GM18505 (cell line): ENCODE data around the gene MTFMT.
"Not testable (repeated sequence)": the region's sequence is repeated elsewhere in the genome, so short reads cannot be mapped to it uniquely, and the experiment has no call there.

Experiments used
- ATAC-seq: cut with Tn5 transposase; IDR thresholded peaks from one replicate; pipeline ENCODE4 v1.9.1; 2021; ENCODE audit not compliant: unreplicated experiment
- POLR2A ChIP-seq: IDR thresholded peaks from 4 replicates; pipeline ENCODE4 v1.6.1; 2011; ENCODE audit warnings: borderline replicate concordance; ENCODE audit not compliant: insufficient read depth, insufficient read length; ENCODE audit errors: extremely low read depth

MTFMT gene

DNA sequence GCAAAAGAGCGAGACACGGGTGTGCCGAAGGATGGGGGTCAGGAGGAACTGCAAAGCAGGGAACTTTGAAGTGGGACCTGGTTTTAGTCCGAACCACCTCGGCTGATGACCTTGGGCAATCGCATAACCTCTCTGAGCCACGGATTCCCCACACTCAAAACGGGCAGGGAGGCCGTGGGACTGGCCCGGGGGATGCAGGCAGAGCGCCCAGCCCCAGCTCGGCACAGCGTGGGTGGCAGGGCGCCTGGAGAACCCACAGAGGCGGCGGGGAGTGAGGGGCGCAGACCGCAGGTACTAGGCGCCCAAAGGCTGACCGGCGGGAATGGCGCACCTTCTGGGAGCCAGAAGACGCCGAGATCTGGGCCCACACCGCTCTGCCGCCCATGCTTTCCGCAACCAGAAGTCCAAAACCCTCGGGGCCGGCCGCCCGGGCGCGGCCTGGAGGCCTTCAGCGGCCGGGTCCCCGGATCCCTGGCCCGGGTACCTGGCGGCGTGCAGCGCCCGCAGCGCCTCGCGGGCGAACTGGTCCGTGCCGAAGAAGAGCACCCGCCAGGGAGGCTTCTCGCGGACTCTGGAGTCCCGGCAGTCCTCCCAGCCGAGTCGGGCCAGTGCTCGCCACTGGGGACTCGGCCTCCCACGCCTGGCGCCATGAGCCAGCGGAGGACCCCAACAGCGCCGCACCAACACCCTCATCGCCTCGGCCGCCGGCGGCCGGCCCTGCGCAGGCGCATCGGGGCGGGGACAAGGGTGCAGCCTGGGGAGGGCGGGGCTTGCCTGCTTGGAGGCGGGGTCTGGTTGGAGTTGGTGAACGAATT is at the start of gene MTFMT:
Gene MTFMT (minus strand): TSS at position 719 of the 815 bp plus-strand sequence. CDS start 26 bp downstream, at position 693.
- TF ChIP-seq POLR2A, result peak; percentile 92
- ATAC-seq, result peak; percentile 73

GRCh38 chr15:65077981-65078352 is 48.5 kb upstream of the MTFMT start:
- no peak for TF ChIP-seq POLR2A
- ATAC-seq, result no peak

GRCh38 chr15:65077291-65077980 is 48.0 kb upstream of the MTFMT start:
- no peak for ATAC-seq

GRCh38 chr15:65076486-65077290 is 47.2 kb upstream of the MTFMT start, which contains the start of gene KBTBD13:
TSS of gene KBTBD13 (plus strand) at chr15:65076746. CDS start at chr15:65076816, 70 bp downstream.
- ATAC-seq, result no peak
- no peak for TF ChIP-seq POLR2A

More at GRCh38 chr15:65077291-65077980, 48.0 kb upstream of the MTFMT start:
- TF ChIP-seq POLR2A, result no peak

DNA sequence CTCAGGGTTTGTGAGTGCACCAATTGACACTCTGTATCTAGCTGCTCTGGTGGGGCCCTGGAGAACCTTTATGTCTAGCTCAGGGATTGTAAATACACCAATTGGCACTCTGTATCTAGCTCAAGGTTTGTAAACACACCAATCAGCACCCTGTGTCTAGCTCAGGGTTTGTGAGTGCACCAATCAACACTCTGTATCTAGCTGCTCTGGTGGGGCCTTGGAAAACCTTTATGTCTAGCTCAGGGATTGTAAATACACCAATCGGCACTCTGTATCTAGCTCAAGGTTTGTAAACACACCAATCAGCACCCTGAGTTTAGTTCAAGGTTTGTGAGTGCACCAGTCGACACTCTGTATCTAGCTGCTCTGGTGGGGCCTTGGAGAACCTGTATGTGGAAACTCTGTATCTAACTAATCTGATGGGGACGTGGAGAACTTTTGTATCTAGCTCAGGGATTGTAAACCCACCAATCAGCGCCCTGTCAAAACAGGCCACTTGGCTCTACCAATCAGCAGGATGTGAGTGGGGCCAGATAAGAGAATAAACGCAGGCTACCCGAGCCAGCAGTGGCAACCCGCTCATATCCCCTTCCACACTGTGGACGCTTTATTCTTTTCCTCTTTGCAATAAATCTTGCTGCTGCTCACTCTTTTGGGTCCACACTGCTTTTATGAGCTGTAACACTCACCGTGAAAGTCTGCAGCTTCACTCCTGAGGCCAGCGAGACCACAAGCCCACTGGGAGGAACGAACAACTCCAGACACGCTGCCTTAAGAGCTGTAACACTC is 46.4 kb upstream of the MTFMT start:
- ATAC-seq, result not testable (repeated sequence)

DNA sequence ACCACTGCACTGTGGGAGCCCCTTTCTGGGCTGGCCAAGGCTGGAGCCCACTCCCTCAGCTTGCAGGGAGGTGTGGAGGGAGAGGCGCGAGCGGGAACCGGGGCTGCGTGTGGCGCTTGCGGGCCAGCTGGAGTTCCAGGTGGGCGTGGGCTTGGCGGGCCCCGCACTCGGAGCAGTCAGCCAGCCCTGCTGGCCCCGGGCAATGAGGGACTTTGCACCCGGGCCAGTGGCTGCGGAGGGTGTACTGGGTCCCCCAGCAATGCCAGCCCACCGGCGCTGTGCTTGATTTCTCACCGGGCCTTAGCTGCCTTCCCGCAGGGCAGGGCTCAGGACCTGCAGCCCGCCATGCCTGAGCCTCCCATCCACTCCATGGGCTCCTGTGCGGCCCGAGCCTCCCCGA is 45.5 kb upstream of the MTFMT start:
- ATAC-seq, result not testable (repeated sequence)

DNA sequence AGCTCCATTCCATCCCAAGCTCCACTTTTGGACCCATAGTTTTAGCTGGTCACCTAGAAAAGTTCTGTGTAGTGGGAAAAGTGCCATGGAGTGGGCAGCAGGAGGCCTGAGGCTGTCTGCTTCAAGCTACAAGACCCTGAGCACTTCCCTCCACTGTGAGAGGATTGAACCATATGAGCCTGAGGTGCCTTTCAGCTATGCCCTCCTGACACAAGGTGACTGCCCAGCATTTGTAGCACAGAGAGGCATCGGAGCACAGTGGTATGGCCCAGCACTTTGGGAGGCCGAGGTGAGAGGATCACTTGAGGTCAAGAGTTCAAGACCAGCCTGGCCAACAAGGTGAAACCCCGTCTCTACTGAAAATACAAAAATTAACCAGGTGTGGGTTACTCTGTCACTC is 43.2 kb upstream of the MTFMT start:
- no peak for ATAC-seq
- TF ChIP-seq POLR2A, result no peak

- no peak for TF ChIP-seq POLR2A
- no peak for ATAC-seq
These were observed 42.6 kb upstream of the MTFMT start for GRCh38 chr15:65072027-65072426.

- no peak for ATAC-seq
These were observed 42.0 kb upstream of the MTFMT start for GRCh38 chr15:65071381-65071811.

DNA sequence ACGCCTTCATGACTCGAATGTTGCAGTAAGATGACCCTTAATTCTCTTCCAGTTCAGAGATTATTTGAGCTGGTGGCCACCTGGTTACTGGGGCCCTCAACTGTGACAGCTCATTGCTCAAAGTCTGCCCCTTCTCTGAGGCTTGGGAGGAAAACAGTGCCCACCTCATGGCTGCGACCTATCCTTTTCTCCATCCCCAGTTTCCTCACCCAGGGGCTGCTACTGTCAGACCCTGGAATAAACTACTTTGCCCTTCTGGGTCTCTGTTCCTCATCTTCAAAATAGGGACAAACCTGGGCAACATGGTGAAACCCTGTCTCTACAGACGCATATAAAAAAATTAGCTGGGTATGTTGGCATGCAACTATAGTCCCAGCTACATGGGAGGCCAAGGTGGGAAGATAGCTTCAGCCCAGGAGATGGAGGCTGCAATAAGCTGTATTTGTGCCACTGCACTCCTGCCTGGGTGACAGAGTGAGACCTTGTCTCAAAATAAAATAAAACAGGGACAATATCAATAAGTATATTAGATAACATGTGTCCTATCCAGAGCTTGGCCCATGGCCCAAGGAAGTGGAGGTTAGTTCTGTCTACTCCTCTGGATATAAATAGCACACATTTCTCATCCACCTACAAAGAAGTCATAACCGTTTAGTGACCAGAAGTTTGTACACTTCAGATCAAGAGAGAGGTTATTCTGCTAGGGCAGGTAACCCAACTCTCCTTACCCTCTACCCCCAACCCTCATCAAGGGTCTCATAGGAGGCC is 40.5 kb upstream of the MTFMT start:
- TF ChIP-seq POLR2A, result no peak
- no peak for ATAC-seq

More at GRCh38 chr15:65071381-65071811, 42.0 kb upstream of the MTFMT start:
- TF ChIP-seq POLR2A, result no peak

DNA sequence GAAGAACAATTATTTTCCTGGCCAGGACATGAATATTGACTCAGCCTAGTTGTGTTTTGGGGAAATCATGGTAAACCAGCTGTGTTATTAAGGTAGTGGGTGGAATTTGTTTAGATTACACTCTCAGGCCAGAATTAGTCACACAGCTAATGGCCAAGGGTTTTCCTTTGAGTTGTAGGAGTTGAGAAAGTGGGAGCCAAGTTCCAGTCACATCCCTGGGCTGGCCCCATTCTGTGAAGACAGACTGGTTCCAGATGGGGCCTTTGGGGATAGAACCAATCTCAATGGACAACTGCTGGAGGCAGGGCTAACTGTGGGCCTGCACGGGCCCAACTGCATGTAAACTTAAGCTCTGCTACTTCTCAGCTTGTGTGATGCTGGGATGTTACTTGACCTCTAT is 39.7 kb upstream of the MTFMT start:
- TF ChIP-seq POLR2A, result no peak

DNA sequence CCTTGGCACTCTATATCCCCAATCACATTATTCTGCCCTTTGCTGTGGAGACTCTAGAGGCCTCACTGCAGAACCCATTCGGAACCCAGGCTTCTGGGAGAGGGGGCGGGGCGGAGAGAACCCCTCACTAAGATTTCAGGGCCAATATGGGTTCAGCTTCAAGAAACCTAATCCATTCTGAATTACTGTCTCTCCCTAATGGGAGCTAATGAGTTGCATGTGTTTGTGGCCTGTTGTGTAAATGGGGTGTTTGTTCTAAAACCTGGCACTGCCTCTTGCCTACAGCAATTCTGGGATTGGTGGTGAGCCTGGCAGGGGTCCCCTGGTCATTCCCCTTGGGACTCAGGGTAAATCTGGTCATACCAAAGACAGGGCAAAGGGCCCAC is 39.0 kb upstream of the MTFMT start:
- TF ChIP-seq POLR2A, result no peak
- ATAC-seq, result no peak

More for the DNA sequence above, 39.7 kb upstream of the MTFMT start:
- ATAC-seq, result no peak
